A549 treated with AZD2906 at 1 μM for 4 hours (cell line): ENCODE measurements around the gene LGALS9B. TPM values are rescaled to one million over a fixed set of nuclear protein-coding genes. Genes with fewer than 3 reads are reported as not detected.

Experiments used
- total RNA-seq: library from RNA; stranded (reverse); fragments of 200-300 nt; extraction: Qiagen RNA extraction; gene quantifications from 5 replicates; pipeline ENCODE4 v1.2.3, GENCODE V29; 2022

The LGALS9B gene
- not detected in 5 replicates for total RNA-seq

GRCh38 chr17:20467447-20467846, at the start of gene LGALS9B:
Gene LGALS9B, minus strand, starts transcription at chr17:20467539. Its CDS starts 69 bp downstream, at chr17:20467470.

Other genes with a start within 250 kb of the LGALS9B start
- not detected in 5 replicates for gene CDRT15L2, start 112.2 kb upstream of the LGALS9B start, total RNA-seq